ENCODE results near the gene GALK1.

DNA sequence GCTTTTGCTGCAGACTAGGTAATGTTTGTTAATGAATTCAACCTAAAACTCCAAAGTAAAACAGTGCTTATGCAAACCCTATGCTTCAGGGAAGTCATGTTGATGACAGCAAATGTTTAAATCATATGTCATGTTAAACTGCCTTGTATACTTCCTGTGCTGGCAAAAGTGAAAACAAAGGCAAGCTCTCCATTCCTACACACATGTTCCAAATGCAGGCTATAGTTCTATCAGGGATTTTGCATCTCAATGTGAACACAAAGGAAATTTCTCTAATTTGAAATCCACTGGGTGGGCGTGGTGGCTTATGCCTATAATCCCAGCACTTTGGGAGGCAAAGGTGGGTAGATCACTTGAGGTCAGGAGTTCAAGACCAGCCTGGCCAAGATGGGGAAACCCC is 38.9 kb upstream of the GALK1 start:
- TF ChIP-seq, protein P1, sequence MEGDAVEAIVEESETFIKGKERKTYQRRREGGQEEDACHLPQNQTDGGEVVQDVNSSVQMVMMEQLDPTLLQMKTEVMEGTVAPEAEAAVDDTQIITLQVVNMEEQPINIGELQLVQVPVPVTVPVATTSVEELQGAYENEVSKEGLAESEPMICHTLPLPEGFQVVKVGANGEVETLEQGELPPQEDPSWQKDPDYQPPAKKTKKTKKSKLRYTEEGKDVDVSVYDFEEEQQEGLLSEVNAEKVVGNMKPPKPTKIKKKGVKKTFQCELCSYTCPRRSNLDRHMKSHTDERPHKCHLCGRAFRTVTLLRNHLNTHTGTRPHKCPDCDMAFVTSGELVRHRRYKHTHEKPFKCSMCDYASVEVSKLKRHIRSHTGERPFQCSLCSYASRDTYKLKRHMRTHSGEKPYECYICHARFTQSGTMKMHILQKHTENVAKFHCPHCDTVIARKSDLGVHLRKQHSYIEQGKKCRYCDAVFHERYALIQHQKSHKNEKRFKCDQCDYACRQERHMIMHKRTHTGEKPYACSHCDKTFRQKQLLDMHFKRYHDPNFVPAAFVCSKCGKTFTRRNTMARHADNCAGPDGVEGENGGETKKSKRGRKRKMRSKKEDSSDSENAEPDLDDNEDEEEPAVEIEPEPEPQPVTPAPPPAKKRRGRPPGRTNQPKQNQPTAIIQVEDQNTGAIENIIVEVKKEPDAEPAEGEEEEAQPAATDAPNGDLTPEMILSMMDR (IDR thresholded peaks at IDR 0.05 in 4 of 5, conservative IDR thresholded peaks at IDR 0.05 in 1 of 5): no peak
- TF ChIP-seq POLR2A (IDR thresholded peaks at IDR 0.05): no peak

Data from gastrocnemius medialis (tissue), 4 donors.